A549 (cell line): Measurements from ENCODE around the gene IRF5.

Experiments
- CHD4 ChIP-seq: fragments of 200-600 bp; sonication (generic); IDR thresholded peaks from 2 replicates; pipeline ENCODE4 v1.6.1; 2016; ENCODE audit warnings: antibody characterized with exemption, mild to moderate bottlenecking, borderline replicate concordance
- HOXB13 ChIP-seq: fragments of 250-450 bp; sonication (Bioruptor Pico); IDR thresholded peaks from 2 replicates; pipeline ENCODE4 v1.5.0; 2020; ENCODE audit warnings: low read depth, mild to moderate bottlenecking, moderate library complexity
- JUN ChIP-seq, 2 experiments: fragments of >200 bp; sonication (Bioruptor Twin); formaldehyde crosslinking; IDR thresholded peaks; 2 replicates in 1 of 2; 3 replicates in 1 of 2; pipeline ENCODE4 v1.6.1; 2016 to 2017
- MAFK ChIP-seq: fragments of 450-650 bp; IDR thresholded peaks from 2 replicates; pipeline ENCODE4 v1.6.1; 2014; ENCODE audit not compliant: partially characterized antibody
- POLR2A ChIP-seq: IDR thresholded peaks from 2 replicates; pipeline ENCODE4 v1.6.1; 2012; ENCODE audit warnings: mild to moderate bottlenecking, low read length
- RAD21 ChIP-seq, 2 experiments: fragments of >200 bp in 1 of 2; sonication (Bioruptor Twin) in 1 of 2; formaldehyde crosslinking in 1 of 2; IDR thresholded peaks in 1 of 2; conservative IDR thresholded peaks in 1 of 2; 2 replicates in 1 of 2; 3 replicates in 1 of 2; pipeline ENCODE4 v1.6.1; 2012 to 2018; ENCODE audit warnings: inconsistent platforms in 1 of 2
- TF ChIP-seq, protein P1 (sequence below): fragments of >200 bp; sonication (Bioruptor Twin); formaldehyde crosslinking; IDR thresholded peaks from 3 replicates; pipeline ENCODE4 v1.5.1; 2016
- TF ChIP-seq, protein P2 (sequence below): IDR thresholded peaks from 2 replicates; pipeline ENCODE4 v1.6.1; 2012
- TF ChIP-seq, protein P3 (sequence below): fragments of 450-650 bp; IDR thresholded peaks from 2 replicates; pipeline ENCODE4 v1.6.1; 2014; ENCODE audit warnings: antibody characterized with exemption

GRCh38 chr7:128935342-128935730, 2.4 kb upstream of the IRF5 start:
- TF ChIP-seq, protein P1, sequence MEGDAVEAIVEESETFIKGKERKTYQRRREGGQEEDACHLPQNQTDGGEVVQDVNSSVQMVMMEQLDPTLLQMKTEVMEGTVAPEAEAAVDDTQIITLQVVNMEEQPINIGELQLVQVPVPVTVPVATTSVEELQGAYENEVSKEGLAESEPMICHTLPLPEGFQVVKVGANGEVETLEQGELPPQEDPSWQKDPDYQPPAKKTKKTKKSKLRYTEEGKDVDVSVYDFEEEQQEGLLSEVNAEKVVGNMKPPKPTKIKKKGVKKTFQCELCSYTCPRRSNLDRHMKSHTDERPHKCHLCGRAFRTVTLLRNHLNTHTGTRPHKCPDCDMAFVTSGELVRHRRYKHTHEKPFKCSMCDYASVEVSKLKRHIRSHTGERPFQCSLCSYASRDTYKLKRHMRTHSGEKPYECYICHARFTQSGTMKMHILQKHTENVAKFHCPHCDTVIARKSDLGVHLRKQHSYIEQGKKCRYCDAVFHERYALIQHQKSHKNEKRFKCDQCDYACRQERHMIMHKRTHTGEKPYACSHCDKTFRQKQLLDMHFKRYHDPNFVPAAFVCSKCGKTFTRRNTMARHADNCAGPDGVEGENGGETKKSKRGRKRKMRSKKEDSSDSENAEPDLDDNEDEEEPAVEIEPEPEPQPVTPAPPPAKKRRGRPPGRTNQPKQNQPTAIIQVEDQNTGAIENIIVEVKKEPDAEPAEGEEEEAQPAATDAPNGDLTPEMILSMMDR, result no peak
- TF ChIP-seq CHD4, result no peak
- TF ChIP-seq POLR2A, result no peak
- TF ChIP-seq, protein P2, sequence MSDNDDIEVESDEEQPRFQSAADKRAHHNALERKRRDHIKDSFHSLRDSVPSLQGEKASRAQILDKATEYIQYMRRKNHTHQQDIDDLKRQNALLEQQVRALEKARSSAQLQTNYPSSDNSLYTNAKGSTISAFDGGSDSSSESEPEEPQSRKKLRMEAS, result no peak
- TF ChIP-seq, protein P3, sequence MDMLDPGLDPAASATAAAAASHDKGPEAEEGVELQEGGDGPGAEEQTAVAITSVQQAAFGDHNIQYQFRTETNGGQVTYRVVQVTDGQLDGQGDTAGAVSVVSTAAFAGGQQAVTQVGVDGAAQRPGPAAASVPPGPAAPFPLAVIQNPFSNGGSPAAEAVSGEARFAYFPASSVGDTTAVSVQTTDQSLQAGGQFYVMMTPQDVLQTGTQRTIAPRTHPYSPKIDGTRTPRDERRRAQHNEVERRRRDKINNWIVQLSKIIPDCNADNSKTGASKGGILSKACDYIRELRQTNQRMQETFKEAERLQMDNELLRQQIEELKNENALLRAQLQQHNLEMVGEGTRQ, result no peak
- no peak for TF ChIP-seq RAD21 (conservative IDR thresholded peaks at IDR 0.05 in 1 of 2, IDR thresholded peaks at IDR 0.05 in 1 of 2)
- no peak for TF ChIP-seq MAFK
- no peak for TF ChIP-seq HOXB13
- TF ChIP-seq JUN (IDR thresholded peaks at IDR 0.05), result no peak
